ELF-1 (cell line): Measurements from ENCODE around the gene SEPTIN5.
A peak's percentile ranks its signal among the peaks of the same experiment; 100 is the strongest.
"Not testable (repeated sequence)": the region's sequence is repeated elsewhere in the genome, so short reads cannot be mapped to it uniquely, and the experiment has no call there.

Source experiments
- DNase-seq: peaks from one replicate; pipeline ENCODE4 v3.0.0-alpha.2; 2016; ENCODE audit warnings: low read depth, low spot score

The SEPTIN5 gene

GRCh38 chr22:19680911-19681862 lies 33.1 kb upstream of the SEPTIN5 start:
- no peak for DNase-seq

DNA sequence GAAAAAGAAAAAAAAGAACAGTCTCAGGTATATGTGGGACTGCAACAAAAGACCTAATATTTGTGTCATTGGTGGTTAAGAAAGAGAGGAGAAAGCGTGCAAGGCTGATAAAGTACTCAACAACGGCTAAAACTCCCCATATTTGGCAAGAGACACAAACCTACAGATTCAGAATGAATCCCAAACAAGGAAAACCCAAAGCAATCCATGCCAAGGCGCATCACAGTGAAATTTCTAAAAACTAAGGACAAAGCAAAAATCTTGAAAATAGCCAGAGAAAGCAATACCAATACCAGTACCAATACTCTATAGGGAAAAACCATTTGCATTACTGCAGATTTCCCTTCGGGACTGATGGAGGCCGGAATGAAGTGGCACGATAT lies 32.4 kb upstream of the SEPTIN5 start:
- DNase-seq = no peak

GRCh38 chr22:19686946-19687345 lies 27.4 kb upstream of the SEPTIN5 start:
- no peak for DNase-seq

GRCh38 chr22:19687561-19688300 lies 26.6 kb upstream of the SEPTIN5 start:
- no peak for DNase-seq

GRCh38 chr22:19688301-19689290 lies 25.7 kb upstream of the SEPTIN5 start:
- no peak for DNase-seq

GRCh38 chr22:19689408-19689807 lies 24.9 kb upstream of the SEPTIN5 start:
- DNase-seq = no peak

DNA sequence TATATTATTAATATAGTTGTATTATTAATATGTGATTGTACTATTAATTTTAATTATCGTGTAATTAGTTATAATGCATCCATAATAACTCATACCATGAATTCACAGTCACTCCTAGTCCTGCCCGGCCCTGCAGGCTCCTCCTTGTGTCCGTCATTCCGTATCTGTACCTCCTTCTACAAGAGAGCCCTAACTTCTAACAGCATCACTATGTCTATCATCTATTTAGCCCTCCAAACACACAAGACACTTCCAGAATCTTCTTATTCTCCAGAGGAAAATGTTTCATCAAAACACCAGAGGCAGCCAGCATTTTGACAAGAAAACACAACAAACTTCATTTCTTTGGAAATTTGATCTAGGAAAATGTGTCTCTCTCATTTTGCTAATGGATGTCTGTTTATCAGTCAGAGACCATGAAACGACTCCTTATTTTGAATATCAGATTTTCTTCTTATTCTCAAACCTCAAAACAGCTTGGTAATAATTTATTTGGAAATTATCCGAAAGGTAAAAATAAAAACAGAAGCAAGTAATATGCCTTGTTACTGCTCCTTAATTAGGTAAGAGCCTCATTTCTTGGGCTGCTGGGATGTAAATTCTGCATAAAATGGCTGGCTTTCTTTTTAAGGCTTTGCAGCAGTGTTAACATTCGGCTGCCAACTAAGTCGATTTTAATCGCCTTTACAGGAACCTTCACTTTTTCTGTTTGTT lies 23.1 kb upstream of the SEPTIN5 start:
- DNase-seq = no peak

GRCh38 chr22:19691721-19692341 lies 22.5 kb upstream of the SEPTIN5 start:
- DNase-seq = peak; percentile 89

DNA sequence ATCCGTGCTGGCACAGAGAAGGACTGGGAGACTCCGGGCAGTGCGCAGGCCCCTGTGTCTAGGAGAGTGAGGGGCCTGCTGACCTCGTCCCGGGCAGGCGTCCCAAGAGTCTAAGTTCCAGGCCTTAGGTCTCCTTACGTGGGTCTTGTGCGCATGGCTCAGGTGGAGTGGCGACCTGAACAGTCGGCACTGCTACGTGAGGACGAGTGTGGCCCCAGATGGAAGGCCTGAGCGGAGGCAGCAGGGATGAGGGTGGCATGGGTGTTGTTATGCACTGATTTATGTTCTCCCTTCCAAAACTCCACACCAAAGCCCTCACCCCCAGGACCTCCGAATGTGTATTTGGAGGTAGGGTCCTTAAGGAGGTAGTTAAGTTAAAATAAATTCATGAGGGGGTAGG lies 20.7 kb upstream of the SEPTIN5 start:
- DNase-seq = no peak

GRCh38 chr22:19693981-19694670 lies 20.2 kb upstream of the SEPTIN5 start:
- DNase-seq = no peak

DNA sequence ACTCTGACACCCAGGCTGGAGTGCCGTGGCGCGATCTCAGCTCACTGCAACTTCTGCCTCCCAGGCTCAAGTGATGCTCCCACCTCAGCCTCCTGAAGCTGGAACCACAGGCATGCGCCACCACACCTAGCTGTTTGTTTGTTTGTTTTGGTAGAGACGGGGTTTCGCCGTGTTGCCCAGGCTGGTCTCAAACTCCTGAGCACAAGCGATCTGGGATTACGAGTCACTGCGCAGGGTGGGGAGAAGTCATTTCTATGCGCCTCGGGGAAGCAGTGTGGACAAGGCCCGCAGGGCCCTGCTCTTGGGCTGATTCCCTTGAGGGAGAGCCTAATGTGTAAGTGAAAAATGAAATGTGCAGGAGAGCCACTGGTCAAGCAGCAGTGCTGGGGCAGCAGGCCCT lies 19.6 kb upstream of the SEPTIN5 start:
- DNase-seq = no peak

DNA sequence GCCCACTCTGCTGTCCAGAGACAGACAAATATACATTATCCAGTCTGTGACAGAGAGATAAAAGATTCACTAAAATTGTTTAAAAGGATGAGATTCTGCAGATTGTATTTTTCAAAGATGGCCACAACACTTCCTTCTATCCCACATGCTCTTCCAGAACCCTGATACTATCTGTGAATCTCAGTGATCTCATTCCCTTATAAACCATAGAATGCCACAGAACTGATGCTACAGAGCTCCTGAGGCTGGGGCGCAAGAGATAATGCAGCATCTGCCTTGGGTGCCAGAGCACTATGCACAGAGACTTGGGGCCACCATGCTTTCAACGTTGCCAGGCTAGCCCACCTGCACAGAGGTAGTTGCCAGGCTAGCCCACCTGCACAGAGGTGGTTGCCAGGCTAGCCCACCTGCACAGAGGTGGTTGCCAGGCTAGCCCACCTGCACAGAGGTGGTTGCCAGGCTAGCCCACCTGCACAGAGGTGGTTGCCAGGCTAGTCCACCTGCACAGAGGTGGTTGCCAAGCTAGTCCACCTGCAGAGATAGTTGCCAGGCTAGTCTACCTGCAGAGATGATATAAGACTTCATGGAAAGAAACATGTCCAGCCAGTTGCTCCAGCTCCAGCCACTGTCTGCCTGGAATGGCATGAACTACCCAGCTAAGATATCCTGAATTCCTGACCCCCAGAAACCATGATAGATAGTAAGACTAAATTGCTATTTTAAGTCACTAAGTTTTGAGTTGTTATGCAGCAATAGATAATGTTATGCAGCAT lies 17.6 kb upstream of the SEPTIN5 start:
- no peak for DNase-seq

DNA sequence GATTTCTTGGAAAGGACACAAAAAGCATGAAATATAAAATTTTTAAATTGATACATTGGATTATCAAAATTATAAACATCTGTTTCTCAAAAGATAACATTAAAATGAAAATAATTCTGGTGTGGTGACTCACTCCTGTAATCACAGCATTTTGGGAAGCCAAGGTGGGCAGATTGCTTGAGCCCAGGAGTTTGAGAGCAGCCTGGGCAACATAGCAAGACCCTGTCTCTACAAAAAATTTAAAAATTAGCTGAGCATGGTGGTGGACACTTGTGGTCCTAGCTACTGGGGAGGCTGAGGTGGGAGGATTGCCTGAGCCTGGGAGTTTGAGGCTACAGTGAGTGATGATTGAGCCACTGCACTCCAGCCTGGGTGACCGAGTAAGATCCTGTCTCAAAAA lies 16.4 kb upstream of the SEPTIN5 start:
- DNase-seq = not testable (repeated sequence)

DNA sequence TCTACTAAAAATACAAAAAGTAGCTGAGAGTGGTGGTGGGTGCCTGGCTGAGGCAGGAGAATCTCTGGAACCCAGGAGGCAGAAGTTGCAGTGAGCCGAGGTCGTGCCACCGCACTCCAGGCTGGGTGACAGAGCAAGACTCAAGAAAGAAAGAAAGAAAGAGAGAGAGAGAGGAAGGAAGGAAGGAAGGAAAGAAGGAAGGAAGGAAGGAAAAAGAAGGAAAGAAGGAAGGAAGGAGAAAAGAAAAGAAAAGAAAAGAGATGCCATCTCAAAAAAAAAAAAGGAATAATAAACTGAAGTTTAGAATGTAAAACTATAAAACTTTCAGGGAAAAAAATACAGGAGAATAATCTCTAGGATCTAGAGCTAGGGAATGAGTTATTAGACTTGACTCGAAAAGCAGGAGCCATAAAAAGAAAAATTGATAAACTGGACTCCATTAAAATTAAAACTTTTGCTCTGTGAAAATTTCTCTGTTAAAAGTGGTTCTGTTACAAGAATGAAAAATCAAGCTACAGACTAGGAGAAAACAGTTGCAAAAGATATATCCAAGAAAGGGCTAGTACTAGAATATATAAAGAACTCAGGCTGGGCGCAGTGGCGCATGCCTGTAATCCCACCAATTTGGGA lies 13.4 kb upstream of the SEPTIN5 start:
- DNase-seq = no peak

DNA sequence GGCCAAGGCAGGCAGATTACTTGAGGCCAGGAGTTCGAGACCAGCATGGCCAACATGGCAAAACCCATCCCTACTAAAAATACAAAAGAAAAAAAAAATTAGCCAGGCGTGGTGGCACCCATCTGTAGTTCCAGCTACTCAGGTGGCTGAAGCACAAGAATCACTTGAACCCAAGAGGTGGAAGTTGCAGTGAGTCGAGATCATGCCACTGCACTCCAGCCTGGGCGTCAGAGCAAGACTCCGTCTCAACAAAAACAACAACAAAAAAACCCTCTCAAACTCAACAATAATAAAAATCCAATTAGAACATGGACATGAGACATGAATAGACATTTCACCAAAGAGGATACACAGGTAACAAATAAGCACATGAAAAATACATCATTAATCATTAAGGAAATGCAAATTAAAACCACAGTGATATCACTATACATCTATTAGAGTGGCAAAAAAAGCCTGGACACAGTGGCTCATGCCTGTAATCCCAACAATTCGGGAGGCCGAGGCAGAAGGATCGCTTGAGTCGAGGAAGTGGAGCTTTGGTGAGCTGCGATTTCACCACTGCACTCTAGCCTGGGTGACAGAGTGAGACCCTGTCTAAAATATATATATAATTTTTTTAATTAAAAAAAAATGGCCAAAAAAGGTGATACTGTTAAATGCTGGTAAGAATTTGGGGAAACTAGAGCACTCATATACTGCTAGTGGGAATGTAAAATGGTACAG lies 12.7 kb upstream of the SEPTIN5 start:
- DNase-seq = no peak

- DNase-seq = no peak
Observed at GRCh38 chr22:19703869-19704268, 10.4 kb upstream of the SEPTIN5 start.

DNA sequence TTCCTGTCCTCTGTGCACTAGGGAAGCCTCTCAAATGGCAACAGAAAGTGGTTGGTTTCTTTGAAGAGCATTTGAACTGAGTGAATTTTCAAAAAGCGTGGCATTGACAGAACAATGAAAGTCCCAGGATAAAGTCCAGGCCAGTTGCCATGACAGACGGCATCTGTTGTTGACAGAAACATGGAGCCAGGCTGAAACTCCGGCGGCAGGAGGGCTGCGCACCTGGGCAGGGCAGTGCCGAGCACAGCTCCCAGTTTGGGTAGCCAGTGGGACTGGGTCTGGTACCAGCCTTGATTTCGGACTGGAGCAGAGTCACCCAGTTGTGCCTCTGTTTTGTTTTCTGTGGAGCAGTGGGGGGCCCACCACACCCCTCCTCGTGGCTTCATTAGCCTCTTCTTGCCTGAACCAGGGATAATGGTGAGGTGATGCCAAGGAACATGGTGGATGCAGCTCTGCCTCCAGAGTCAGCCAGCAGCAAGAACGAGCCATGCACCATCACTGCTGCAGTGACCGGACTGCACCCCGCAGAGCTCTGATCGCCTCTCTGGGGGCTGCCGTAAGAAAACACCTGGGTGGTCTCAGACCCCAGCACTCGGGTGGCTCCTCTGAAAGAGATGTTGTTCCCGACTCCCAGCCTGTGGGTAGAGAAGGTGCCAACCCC lies 9.8 kb upstream of the SEPTIN5 start:
- DNase-seq = no peak
